ENCODE measurements around the gene COL27A1. TPM values are rescaled to one million over a fixed set of nuclear protein-coding genes. Genes with fewer than 3 reads are reported as not detected.

The COL27A1 gene
- total and polyA plus RNA-seq, 3 donors from 2014 or later, result 9.3 to 68.8 (median 25.7) TPM

DNA sequence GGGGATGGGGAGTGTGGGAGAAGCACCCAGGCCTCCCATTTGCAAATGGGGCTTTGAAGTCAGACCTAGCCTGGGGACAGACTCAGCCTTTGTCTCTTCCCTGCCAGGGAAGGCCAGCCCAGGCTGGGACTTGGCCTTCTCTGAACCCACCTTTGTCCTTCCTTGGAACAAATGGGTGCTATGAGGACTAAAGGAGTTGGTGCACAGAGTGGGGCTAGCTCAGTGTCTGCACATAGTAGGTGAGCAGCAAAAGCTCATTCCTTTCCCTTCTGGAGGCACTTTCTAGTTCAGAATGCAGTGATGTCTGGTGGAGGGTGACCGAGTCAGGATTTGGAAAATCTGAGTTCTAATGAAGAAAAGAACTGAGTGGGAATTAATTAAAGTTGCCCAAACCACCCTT is 37.2 kb downstream of the COL27A1 start:
- H3K27me3 ChIP-seq, result no peaks in the 10 kb centered on the region
- intact Hi-C loops (cut with DNase I; ENCODE audit: low total_unique reads), result no loop called here
- TF ChIP-seq, protein P1, sequence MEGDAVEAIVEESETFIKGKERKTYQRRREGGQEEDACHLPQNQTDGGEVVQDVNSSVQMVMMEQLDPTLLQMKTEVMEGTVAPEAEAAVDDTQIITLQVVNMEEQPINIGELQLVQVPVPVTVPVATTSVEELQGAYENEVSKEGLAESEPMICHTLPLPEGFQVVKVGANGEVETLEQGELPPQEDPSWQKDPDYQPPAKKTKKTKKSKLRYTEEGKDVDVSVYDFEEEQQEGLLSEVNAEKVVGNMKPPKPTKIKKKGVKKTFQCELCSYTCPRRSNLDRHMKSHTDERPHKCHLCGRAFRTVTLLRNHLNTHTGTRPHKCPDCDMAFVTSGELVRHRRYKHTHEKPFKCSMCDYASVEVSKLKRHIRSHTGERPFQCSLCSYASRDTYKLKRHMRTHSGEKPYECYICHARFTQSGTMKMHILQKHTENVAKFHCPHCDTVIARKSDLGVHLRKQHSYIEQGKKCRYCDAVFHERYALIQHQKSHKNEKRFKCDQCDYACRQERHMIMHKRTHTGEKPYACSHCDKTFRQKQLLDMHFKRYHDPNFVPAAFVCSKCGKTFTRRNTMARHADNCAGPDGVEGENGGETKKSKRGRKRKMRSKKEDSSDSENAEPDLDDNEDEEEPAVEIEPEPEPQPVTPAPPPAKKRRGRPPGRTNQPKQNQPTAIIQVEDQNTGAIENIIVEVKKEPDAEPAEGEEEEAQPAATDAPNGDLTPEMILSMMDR (IDR thresholded peaks at IDR 0.05), result no peak
- no peak for TF ChIP-seq POLR2A (IDR thresholded peaks at IDR 0.05)

DNA sequence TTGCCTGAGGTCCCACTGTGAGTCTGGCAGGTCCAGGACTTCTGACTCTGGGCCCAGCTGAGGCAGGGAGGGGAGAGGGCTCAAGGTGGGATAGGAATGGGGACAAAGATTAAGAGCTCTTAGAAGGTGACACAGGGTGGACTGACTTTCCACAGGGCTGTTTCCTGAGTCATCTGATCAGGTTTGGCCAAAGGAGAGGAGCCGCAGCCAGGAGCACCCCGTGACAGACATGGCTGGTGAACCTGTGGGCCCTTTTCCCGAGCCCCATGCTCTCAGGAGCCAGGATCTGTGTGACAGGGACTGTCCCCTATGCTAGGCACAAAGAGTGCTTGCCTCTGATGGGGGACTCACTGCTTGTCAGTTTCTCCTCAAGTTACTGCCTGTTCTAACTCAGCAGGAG is 37.8 kb downstream of the COL27A1 start:
- DNase-seq, result no peak
- intact Hi-C loops (cut with DNase I; ENCODE audit: low total_unique reads), result no loop called here

More for the DNA sequence above, 37.2 kb downstream of the COL27A1 start:
- Histone ChIP-seq H3K4me3 (no peak overlapping the region), H3K4me1 (no peaks in the 10 kb centered on the region), H3K36me3 (ENCODE audit: low read depth, missing control alignments) (no peaks in the 10 kb centered on the region), H3K27ac (no peak overlapping the region), H3K9me3 (no peaks in the 10 kb centered on the region)
- 93 to 95% methylated on average over 1 of the region's 1 CpG for WGBS, 2 donors
- no peak for DNase-seq

GRCh38 chr9:114196117-114196516 is 40.8 kb downstream of the COL27A1 start:
- 94 to 97% methylated on average over 6 to 8 of the region's 8 CpGs for WGBS, 2 donors
- H3K27ac ChIP-seq, result no peak overlapping the region
- no peak for DNase-seq
- TF ChIP-seq, protein P1 (IDR thresholded peaks at IDR 0.05), result no peak
- intact Hi-C loops (cut with DNase I; ENCODE audit: low total_unique reads), result no loop called here
- H3K4me1 ChIP-seq, result no peaks in the 10 kb centered on the region
- no peaks in the 10 kb centered on the region for H3K27me3 ChIP-seq
- H3K4me3 ChIP-seq, result no peak overlapping the region
- no peaks in the 10 kb centered on the region for H3K9me3 ChIP-seq
- no peaks in the 10 kb centered on the region for H3K36me3 ChIP-seq (ENCODE audit: low read depth, missing control alignments)

More for the DNA sequence above, 37.8 kb downstream of the COL27A1 start:
- TF ChIP-seq, protein P1 (IDR thresholded peaks at IDR 0.05), result no peak
- no peak for TF ChIP-seq POLR2A (IDR thresholded peaks at IDR 0.05)
- no peaks in the 10 kb centered on the region for H3K36me3 ChIP-seq (ENCODE audit: low read depth, missing control alignments)
- H3K27ac ChIP-seq, result no peak overlapping the region
- H3K4me3 ChIP-seq, result no peak overlapping the region
- no peaks in the 10 kb centered on the region for H3K27me3 ChIP-seq
- no peaks in the 10 kb centered on the region for H3K4me1 ChIP-seq
- H3K9me3 ChIP-seq, result no peaks in the 10 kb centered on the region
- 97 to 100% methylated on average over 3 of the region's 3 CpGs for WGBS, 2 donors

DNA sequence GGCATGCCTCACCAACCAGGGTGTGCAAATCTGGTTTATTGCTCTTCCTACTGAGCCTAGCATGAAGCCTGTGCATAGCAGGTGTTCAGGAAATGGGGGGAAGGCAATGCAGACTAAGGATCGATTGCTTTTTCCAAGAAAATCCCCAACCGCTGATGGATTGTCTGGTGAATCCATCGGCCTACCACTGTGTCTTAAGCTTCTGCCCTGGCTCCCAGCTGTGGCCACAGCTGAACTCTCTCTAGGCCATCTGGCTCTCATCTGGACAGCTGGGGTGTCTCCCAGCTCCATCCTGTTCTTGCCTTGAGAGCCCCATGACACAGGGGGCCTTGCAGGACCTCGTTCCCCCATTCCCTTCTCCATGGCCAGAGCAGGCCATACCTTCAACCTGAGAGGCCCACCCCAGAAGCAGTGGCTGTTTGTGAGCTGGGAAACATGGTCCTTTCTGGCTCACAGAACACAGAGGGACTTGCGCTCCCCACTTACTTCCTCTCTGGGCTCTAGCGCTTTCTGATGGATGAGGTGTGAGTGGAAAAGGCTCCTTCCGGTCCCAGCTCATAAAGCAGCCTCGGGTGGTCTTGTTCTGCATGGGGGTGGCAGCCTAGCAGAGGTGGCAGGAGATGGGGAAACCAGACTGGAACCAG is 41.8 kb downstream of the COL27A1 start:
- intact Hi-C loops (cut with DNase I; ENCODE audit: low total_unique reads), result no loop called here
- WGBS, 2 donors, result 84 to 87% methylated on average over 5 to 8 of the region's 8 CpGs

More for the DNA sequence above, 41.8 kb downstream of the COL27A1 start:
- Histone ChIP-seq H3K4me1 (no peaks in the 10 kb centered on the region), H3K4me3 (no peak overlapping the region), H3K9me3 (no peaks in the 10 kb centered on the region), H3K27me3 (no peaks in the 10 kb centered on the region), H3K36me3 (ENCODE audit: low read depth, missing control alignments) (no peaks in the 10 kb centered on the region), H3K27ac (no peak overlapping the region)
- TF ChIP-seq, protein P1 (IDR thresholded peaks at IDR 0.05), result no peak
- no peak for TF ChIP-seq POLR2A (IDR thresholded peaks at IDR 0.05)
- no peak for DNase-seq

Data from testis (tissue), 3 donors.